HCT116 (cell line): ENCODE data around the gene TLX2. TPM values are rescaled to one million over a fixed set of nuclear protein-coding genes. Genes with fewer than 3 reads are reported as not detected.

ENCODE experiments used
- ATAC-seq: fragments of 200-7000 bp; cut with Tn5 transposase; 2 replicates; pipeline ENCODE4 v1.9.1; 2020; ENCODE audit warnings: mild to moderate bottlenecking, moderate library complexity
- BruUV-seq: library from RNA; stranded (reverse); fragments of 400-500 nt; replicated peaks from 2 replicates; lab custom pipeline; 2021; lab: Mats Ljungman, UMichigan
- CTCF ChIA-PET: fragments of 300-600 bp; sonication (Branson Sonifier 250); formaldehyde crosslinking; loops from one replicate; lab custom pipeline; 2021; ENCODE audit warnings: antibody characterized with exemption; lab: Charles Lee
- POLR2A ChIA-PET: fragments of 300-600, 350-600 bp; sonication (Branson Sonifier 250); formaldehyde crosslinking; loops from one replicate; lab custom pipeline; 2021; ENCODE audit warnings: antibody characterized with exemption; lab: Charles Lee
- RAD21 ChIA-PET, 2 experiments: fragments of 300-600 bp; sonication (Branson Sonifier 250); formaldehyde crosslinking; loops; one replicate each; lab custom pipeline; 2023; ENCODE audit warnings: low total read pairs in 2 of 2; ENCODE audit not compliant: uncharacterized antibody in 2 of 2, unreplicated experiment in 2 of 2, low non-redundant PET in 1 of 2; lab: Charles Lee
- DNase-seq: peaks from one replicate; pipeline ENCODE4 v3.0.0-alpha.2; 2010; ENCODE audit warnings: low read depth, low spot score
- H2AFZ ChIP-seq: fragments of 200-600 bp; shearing (Covaris generic), sonication (generic); 2 replicates; pipeline ENCODE4 v1.6.1; 2017; ENCODE audit warnings: low read depth, mixed run types, mixed read lengths, antibody characterized with exemption, low read length; ENCODE audit not compliant: poor library complexity, severe bottlenecking
- H3K27ac ChIP-seq: 2 replicates; pipeline ENCODE4 v1.5.1; 2012; ENCODE audit warnings: low read depth, low read length
- H3K27me3 ChIP-seq: fragments of 200-600 bp; sonication (generic); 2 replicates; pipeline ENCODE4 v1.6.1; 2016; ENCODE audit warnings: mixed run types, low read length, mixed read lengths; ENCODE audit not compliant: insufficient read depth
- H3K36me3 ChIP-seq, 2 experiments: fragments of 200-500 bp in 1 of 2; fragments of 200-600 bp in 1 of 2; sonication (Bioruptor generic) in 1 of 2; sonication (generic) in 1 of 2; 2 replicates each; pipeline versions ENCODE4 v1.5.1 to v1.6.1; 2014 to 2016; ENCODE audit warnings: low read length in 2 of 2, inconsistent platforms in 1 of 2, mixed read lengths in 1 of 2, mixed run types in 1 of 2; ENCODE audit not compliant: insufficient read depth in 2 of 2, control insufficient read depth in 1 of 2
- H3K4me1 ChIP-seq, 2 experiments: fragments of 200-600 bp in 1 of 2; sonication (generic) in 1 of 2; 2 replicates each; pipeline versions ENCODE4 v1.5.1 to v1.6.1; 2012 to 2017; ENCODE audit warnings: low read length in 2 of 2, inconsistent platforms in 1 of 2, mild to moderate bottlenecking in 1 of 2, mixed read lengths in 1 of 2, mixed run types in 1 of 2, moderate library complexity in 1 of 2; ENCODE audit not compliant: insufficient read depth in 2 of 2, control insufficient read depth in 1 of 2
- H3K4me2 ChIP-seq: fragments of 200-600 bp; sonication (generic); 2 replicates; pipeline ENCODE4 v1.6.1; 2017; ENCODE audit warnings: mixed run types, low read length, mixed read lengths
- H3K4me3 ChIP-seq, 2 experiments: fragments of 200-600 bp in 1 of 2; sonication (generic) in 1 of 2; replicated peaks in 1 of 2; 2 replicates each; pipeline ENCODE4 v1.5.1; 2011 to 2016; ENCODE audit warnings: low read length in 2 of 2, control low read depth in 1 of 2, low read depth in 1 of 2, mild to moderate bottlenecking in 1 of 2, mixed read lengths in 1 of 2, mixed run types in 1 of 2
- H3K79me2 ChIP-seq: fragments of 200-600 bp; sonication (generic); 2 replicates; pipeline ENCODE4 v1.6.1; 2017; ENCODE audit warnings: mild to moderate bottlenecking, mixed run types, low read length, moderate library complexity, mixed read lengths; ENCODE audit not compliant: insufficient read depth
- H3K9ac ChIP-seq: fragments of 200-600 bp; sonication (generic); 2 replicates; pipeline ENCODE4 v1.6.1; 2016; ENCODE audit warnings: low read length, mixed read lengths
- H3K9me2 ChIP-seq: fragments of 200-600 bp; sonication (generic), shearing (Covaris generic); 2 replicates; pipeline ENCODE4 v1.6.1; 2017; ENCODE audit warnings: mixed run types, mild to moderate bottlenecking, moderate library complexity; ENCODE audit not compliant: insufficient read depth
- H3K9me3 ChIP-seq, 2 experiments: fragments of 200-500 bp in 1 of 2; fragments of 200-600 bp in 1 of 2; sonication (Bioruptor generic) in 1 of 2; sonication (generic) in 1 of 2; 2 replicates each; pipeline ENCODE4 v1.6.1; 2014 to 2017; ENCODE audit warnings: low read length in 2 of 2, mixed read lengths in 2 of 2, inconsistent platforms in 1 of 2, low read depth in 1 of 2, mild to moderate bottlenecking in 1 of 2, mixed run types in 1 of 2, moderate library complexity in 1 of 2; ENCODE audit not compliant: control insufficient read depth in 1 of 2, insufficient read depth in 1 of 2
- H4K20me1 ChIP-seq: fragments of 200-600 bp; sonication (generic), shearing (Covaris generic); 2 replicates; pipeline ENCODE4 v1.6.1; 2017; ENCODE audit warnings: mixed run types, mild to moderate bottlenecking, moderate library complexity; ENCODE audit not compliant: insufficient read depth
- CEBPB ChIP-seq: IDR thresholded peaks from 2 replicates; pipeline ENCODE4 v1.6.1; 2012; ENCODE audit warnings: low read depth
- ELF1 ChIP-seq: IDR thresholded peaks from 2 replicates; pipeline ENCODE4 v1.6.1; 2012; ENCODE audit warnings: low read depth, borderline replicate concordance
- FOSL1 ChIP-seq: IDR thresholded peaks from 2 replicates; pipeline ENCODE4 v1.6.1; 2012; ENCODE audit warnings: low read depth
- JUND ChIP-seq: IDR thresholded peaks from 2 replicates; pipeline ENCODE4 v1.6.1; 2012
- POLR2AphosphoS5 ChIP-seq: IDR thresholded peaks from 2 replicates; pipeline ENCODE4 v1.6.1; 2011; ENCODE audit warnings: mild to moderate bottlenecking, low read depth, low read length, moderate library complexity
- SIN3A ChIP-seq: IDR thresholded peaks from 2 replicates; pipeline ENCODE4 v1.6.1; 2012; ENCODE audit warnings: low read depth
- SP1 ChIP-seq: IDR thresholded peaks from 2 replicates; pipeline ENCODE4 v1.6.1; 2012; ENCODE audit warnings: low read depth
- SRF ChIP-seq: IDR thresholded peaks from 2 replicates; pipeline ENCODE4 v1.6.1; 2012; ENCODE audit warnings: low read depth
- TCF7L2 ChIP-seq: IDR thresholded peaks from 2 replicates; pipeline ENCODE4 v1.7.0; 2011; ENCODE audit warnings: borderline replicate concordance, inconsistent platforms; ENCODE audit not compliant: insufficient read depth, insufficient read length; ENCODE audit errors: extremely low read depth
- ZFX ChIP-seq: fragments of 450-650 bp; IDR thresholded peaks from 2 replicates; pipeline ENCODE4 v1.6.1; 2017
- ZNF274 ChIP-seq: fragments of 200-500 bp; sonication (Bioruptor generic); IDR thresholded peaks from 2 replicates; pipeline ENCODE4 v1.6.1; 2014; ENCODE audit warnings: mild to moderate bottlenecking, low read depth, low read length, inconsistent platforms
- intact Hi-C: fragments of 100-400 bp; cut with micrococcal nuclease; formaldehyde crosslinking; loops from 2 replicates; pipeline ENCODE4 v1.10.0; 2022
- total RNA-seq: library from RNA; stranded (reverse); gene quantifications from one replicate; pipeline ENCODE4 v1.2.1, GENCODE V29; 2021; ENCODE audit not compliant: unreplicated experiment
- TF ChIP-seq, protein P1 (sequence below): IDR thresholded peaks from 2 replicates; pipeline ENCODE4 v1.6.1; 2012
- TF ChIP-seq, protein P2 (sequence below): IDR thresholded peaks from 2 replicates; pipeline ENCODE4 v1.6.1; 2011; ENCODE audit warnings: mild to moderate bottlenecking, low read length, moderate library complexity; ENCODE audit not compliant: insufficient replicate concordance; ENCODE audit errors: extremely low read depth
- TF ChIP-seq, protein P3 (sequence below): IDR thresholded peaks from 2 replicates; pipeline ENCODE4 v1.6.1; 2012

Gene TLX2
- total RNA-seq, 1 experiment from 2014 or later = not detected

- RAD21 ChIA-PET = no interaction called here
- no peak for TF ChIP-seq ZNF274
- TF ChIP-seq SRF = no peak
- TF ChIP-seq ELF1 = no peak
- peak; percentile 58; the same call in 1 of the 2 replicates for TF ChIP-seq ZFX
- no peak for TF ChIP-seq SP1
- TF ChIP-seq, protein P1, sequence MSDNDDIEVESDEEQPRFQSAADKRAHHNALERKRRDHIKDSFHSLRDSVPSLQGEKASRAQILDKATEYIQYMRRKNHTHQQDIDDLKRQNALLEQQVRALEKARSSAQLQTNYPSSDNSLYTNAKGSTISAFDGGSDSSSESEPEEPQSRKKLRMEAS = no peak
- TF ChIP-seq TCF7L2 = no peak
- TF ChIP-seq, all 23 proteins: peak for 1
- peak overlapping the region; percentile 85 for H3K9ac ChIP-seq
These were observed 6.2 kb upstream of the TLX2 start for GRCh38 chr2:74507926-74508520.

DNA sequence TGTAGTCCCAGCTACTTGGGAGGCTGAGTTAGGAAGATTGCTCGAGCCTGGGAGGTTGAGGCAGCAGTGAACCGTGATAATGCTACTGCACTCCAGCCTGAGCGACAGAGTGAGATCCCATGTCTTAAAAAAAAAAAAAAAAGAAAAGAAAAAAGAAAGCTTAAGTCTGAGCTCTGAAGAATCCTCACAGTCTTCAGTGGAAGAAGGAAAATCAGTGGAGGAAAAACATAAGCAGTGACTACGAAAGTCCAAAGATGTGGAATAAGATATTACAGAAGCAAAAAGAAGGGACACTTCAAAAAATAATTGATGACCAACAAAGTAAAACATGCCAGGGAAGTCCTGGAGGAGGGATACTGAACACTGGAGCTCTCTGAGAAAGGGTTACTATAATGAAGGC, 4.0 kb upstream of the TLX2 start:
- CTCF ChIA-PET = no interaction called here
- Histone ChIP-seq H3K36me3 (peaks cover 3 to 8% of the 10 kb centered on the region in 2 experiments; a peak in 1 of 4 replicates), H3K4me1 (peaks cover 14 to 27% of the 10 kb centered on the region in 2 experiments; a peak in 3 of 4 replicates), H3K4me3 (no peak overlapping the region), H3K9ac (no peak overlapping the region), H3K27ac (no peak overlapping the region), H3K27me3 (no peaks in the 10 kb centered on the region), H3K79me2 (peaks cover 19% of the 10 kb centered on the region), H3K9me3 (no peaks in the 10 kb centered on the region), H3K4me2 (no peak overlapping the region), H3K9me2 (no peaks in the 10 kb centered on the region), H2AFZ (no peak overlapping the region), H4K20me1 (no peaks in the 10 kb centered on the region)
- POLR2A ChIA-PET = interaction anchor here (1.1 kb wide), 2 partner anchors 10 to 12 kb away, joined by 3 read pairs; no protein-coding TSS in a partner anchor
- intact Hi-C loops = no loop called here
- DNase-seq = no peak
- RAD21 ChIA-PET = no interaction called here
- no peak for ATAC-seq
- BruUV-seq = no TSS peak
- no peak for TF ChIP-seq FOSL1
- TF ChIP-seq TCF7L2 = no peak
- TF ChIP-seq, protein P2, sequence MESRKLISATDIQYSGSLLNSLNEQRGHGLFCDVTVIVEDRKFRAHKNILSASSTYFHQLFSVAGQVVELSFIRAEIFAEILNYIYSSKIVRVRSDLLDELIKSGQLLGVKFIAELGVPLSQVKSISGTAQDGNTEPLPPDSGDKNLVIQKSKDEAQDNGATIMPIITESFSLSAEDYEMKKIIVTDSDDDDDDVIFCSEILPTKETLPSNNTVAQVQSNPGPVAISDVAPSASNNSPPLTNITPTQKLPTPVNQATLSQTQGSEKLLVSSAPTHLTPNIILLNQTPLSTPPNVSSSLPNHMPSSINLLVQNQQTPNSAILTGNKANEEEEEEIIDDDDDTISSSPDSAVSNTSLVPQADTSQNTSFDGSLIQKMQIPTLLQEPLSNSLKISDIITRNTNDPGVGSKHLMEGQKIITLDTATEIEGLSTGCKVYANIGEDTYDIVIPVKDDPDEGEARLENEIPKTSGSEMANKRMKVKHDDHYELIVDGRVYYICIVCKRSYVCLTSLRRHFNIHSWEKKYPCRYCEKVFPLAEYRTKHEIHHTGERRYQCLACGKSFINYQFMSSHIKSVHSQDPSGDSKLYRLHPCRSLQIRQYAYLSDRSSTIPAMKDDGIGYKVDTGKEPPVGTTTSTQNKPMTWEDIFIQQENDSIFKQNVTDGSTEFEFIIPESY = no peak
- TF ChIP-seq SIN3A = no peak
- no peak for TF ChIP-seq POLR2AphosphoS5
- TF ChIP-seq, protein P1 = no peak
- TF ChIP-seq, protein P3, sequence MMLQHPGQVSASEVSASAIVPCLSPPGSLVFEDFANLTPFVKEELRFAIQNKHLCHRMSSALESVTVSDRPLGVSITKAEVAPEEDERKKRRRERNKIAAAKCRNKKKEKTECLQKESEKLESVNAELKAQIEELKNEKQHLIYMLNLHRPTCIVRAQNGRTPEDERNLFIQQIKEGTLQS = no peak
- no peak for TF ChIP-seq SP1
- TF ChIP-seq SRF = no peak
- TF ChIP-seq JUND = no peak
- TF ChIP-seq ZFX = no peak
- TF ChIP-seq CEBPB = no peak

More at GRCh38 chr2:74507926-74508520, 6.2 kb upstream of the TLX2 start:
- peaks cover 3 to 16% of the 10 kb centered on the region in 2 experiments; a peak in 2 of 4 replicates for H3K36me3 ChIP-seq
- no peaks in the 10 kb centered on the region for H3K27me3 ChIP-seq
- intact Hi-C loops = no loop called here
- TSS peak; percentile 74 for BruUV-seq
- H3K79me2 ChIP-seq = peaks cover 22% of the 10 kb centered on the region
- peak; percentile 48 for ATAC-seq
- peak overlapping the region; percentile 99 for H3K4me2 ChIP-seq
- no peaks in the 10 kb centered on the region for H4K20me1 ChIP-seq
- no peaks in the 10 kb centered on the region for H3K9me2 ChIP-seq
- H3K4me1 ChIP-seq = peaks cover 22 to 41% of the 10 kb centered on the region in 2 experiments
- peak overlapping the region; percentile 91 for H3K27ac ChIP-seq
- DNase-seq = no peak
- no peaks in the 10 kb centered on the region for H3K9me3 ChIP-seq
- peak overlapping the region; percentile 85 to 93 for H3K4me3 ChIP-seq
- ChIA-PET POLR2A (interaction anchor here (0.9 to 1.8 kb wide), 3 partner anchors 18 to 50 kb away, joined by 3 to 7 read pairs (median 3); partner anchors contain the start of genes AUP1, DQX1, HTRA2 and WBP1), CTCF (no interaction called here)
- H2AFZ ChIP-seq = no peak overlapping the region
